ENCODE results near the gene PNKD. TPM values are rescaled to one million over a fixed set of nuclear protein-coding genes. Genes with fewer than 3 reads are reported as not detected.

PNKD gene
- total RNA-seq, 1 experiment from 2014 or later: 77.2 TPM

DNA sequence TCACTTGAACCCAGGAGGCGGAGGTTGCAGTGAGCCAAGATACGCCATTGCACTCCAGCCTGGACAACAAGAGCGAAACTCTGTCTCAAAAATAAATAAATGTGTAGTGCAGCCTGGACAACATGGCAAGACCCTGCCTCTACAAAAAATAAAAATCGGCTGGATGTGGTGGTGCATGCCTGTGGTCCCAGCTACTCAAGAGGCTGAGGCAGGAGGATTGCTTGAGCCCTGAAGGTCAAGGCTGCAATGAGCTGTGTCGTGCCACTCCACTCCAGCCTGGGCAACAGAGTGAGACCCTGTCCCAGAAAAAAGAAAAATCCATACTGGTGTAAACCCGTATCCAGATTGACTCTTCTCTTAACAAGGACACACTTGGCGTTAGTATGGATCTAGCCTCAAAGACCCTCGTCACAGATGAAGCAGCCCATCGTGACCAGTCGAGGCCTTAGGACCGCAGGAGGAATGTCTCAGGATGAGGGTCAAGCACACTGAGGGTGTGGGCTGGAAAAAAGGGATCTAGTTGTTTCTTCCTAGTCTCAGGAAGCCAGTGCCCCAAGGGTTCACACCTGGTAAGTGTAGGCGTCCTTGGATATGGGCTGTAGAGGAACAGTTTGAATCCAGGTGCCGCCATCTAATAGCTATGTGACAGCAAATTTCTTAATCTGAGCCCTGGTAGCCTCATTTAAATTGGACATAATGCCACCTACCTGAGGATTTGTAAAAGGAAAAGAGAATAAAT lies 13.5 kb upstream of the PNKD start:
- DNase-seq (ENCODE audit: low spot score): no peak

GRCh38 chr2:218257390-218257981 lies 12.8 kb upstream of the PNKD start:
- peak; percentile 37 for DNase-seq (ENCODE audit: low spot score)

- DNase-seq (ENCODE audit: low spot score): no peak
These were observed 11.0 kb upstream of the PNKD start for GRCh38 chr2:218259099-218259961.

DNA sequence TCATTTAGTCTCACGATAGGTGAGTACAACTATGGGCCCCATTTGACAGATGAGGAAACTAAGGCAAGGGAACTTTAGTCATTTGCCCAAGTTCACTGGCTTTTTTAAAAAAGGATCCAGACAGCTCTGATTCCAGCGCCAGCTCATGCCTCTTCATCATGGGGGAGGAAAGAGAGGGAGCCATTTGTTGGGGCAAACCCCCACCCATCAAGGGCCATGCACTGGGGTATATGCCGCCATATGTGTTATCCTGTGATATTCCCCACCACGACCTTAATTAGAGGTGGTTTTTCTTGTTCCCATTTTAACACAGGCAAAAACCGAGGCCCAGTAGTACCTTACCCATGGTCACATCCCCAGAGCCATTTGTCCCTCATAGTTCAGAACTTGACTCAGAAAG lies 10.2 kb upstream of the PNKD start:
- DNase-seq (ENCODE audit: low spot score): no peak

DNA sequence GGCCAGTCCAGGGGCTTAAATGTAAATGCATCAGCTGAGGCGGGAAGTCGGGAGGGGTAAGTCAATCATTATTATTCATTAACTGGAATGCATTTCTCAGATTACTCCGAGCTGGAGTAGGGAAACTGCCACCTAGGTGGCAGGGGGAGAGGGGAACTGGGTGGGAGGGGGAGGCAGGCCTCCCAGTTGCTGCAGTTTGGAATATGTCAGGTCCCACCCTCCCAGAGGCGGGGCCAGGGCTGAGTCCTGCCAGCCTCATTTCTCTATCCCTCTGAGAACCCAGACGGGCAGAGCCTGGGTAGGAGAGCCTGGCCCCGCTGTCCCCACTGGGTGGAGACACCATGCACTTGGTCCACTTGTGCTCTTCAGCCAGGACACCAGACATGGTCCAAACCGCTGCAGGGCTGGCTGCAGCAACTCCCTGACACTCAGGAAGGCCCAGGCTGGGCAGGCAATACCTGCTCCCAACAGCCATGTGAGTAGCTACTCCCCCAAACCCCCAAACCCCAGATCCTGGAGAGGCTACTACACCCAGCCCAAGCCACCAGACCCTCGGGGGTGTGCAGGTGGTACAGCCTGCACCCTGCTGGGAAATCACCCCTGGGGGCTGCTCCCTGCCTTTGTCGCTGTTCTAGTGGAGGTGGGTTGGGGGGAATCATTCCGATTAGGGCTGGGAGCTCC lies 9.4 kb upstream of the PNKD start, which contains the start of gene GPBAR1:
TSS of gene GPBAR1 (plus strand) at position 274 of the 681 bp plus-strand sequence. CDS start 1,710 bp downstream, outside the sequence.
- DNase-seq (ENCODE audit: low spot score): peak; percentile 57

DNA sequence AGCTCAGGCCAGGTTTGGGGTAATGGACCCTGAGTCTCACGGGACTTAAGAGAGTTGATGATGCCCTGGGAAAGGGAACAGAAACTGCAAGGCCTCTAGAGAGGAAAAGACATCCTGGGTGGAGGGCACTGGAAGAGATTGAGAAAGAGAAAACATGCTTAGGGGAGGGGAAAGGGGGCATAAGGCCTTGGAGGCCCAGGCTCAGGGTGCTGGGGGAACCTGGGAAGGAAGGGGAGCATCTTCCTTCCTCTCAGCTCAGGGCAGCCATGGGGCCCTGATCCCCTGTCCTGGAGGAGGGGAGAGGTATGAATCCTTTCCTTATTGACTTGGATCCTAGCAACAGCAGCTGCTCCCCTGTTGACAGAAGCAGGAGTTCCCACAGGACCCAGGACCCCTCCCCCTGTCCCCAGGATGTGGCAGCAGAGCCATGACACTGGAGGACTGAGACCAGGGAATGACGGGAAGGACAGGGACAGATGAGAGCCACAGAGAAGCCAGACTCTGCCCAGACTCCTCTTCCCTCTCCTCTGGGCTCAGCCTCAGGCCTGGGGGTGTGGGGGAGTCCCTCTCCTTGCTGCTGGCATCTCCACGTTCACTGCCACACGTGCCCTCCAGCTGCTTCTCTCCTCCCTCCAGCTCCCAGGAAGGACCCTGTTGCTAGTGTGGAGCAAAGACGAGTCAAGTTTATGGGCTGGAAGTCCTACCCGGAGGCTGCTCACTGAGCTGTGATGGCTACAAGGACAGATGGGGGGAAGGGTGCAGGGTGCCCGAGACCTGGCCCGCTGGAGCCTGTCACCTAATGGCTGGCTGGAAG lies 8.7 kb upstream of the PNKD start:
- DNase-seq (ENCODE audit: low spot score): no peak

- DNase-seq (ENCODE audit: low spot score): no peak
These were observed 8.1 kb upstream of the PNKD start for GRCh38 chr2:218262237-218262600.

DNA sequence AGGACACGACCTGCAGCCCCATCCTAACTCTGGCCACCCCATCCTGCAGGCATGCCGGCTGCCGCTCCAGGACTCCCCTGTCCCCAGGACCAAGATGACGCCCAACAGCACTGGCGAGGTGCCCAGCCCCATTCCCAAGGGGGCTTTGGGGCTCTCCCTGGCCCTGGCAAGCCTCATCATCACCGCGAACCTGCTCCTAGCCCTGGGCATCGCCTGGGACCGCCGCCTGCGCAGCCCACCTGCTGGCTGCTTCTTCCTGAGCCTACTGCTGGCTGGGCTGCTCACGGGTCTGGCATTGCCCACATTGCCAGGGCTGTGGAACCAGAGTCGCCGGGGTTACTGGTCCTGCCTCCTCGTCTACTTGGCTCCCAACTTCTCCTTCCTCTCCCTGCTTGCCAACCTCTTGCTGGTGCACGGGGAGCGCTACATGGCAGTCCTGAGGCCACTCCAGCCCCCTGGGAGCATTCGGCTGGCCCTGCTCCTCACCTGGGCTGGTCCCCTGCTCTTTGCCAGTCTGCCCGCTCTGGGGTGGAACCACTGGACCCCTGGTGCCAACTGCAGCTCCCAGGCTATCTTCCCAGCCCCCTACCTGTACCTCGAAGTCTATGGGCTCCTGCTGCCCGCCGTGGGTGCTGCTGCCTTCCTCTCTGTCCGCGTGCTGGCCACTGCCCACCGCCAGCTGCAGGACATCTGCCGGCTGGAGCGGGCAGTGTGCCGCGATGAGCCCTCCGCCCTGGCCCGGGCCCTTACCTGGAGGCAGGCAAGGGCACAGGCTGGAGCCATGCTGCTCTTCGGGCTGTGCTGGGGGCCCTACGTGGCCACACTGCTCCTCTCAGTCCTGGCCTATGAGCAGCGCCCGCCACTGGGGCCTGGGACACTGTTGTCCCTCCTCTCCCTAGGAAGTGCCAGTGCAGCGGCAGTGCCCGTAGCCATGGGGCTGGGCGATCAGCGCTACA lies 7.4 kb upstream of the PNKD start:
- DNase-seq (ENCODE audit: low spot score): no peak

DNA sequence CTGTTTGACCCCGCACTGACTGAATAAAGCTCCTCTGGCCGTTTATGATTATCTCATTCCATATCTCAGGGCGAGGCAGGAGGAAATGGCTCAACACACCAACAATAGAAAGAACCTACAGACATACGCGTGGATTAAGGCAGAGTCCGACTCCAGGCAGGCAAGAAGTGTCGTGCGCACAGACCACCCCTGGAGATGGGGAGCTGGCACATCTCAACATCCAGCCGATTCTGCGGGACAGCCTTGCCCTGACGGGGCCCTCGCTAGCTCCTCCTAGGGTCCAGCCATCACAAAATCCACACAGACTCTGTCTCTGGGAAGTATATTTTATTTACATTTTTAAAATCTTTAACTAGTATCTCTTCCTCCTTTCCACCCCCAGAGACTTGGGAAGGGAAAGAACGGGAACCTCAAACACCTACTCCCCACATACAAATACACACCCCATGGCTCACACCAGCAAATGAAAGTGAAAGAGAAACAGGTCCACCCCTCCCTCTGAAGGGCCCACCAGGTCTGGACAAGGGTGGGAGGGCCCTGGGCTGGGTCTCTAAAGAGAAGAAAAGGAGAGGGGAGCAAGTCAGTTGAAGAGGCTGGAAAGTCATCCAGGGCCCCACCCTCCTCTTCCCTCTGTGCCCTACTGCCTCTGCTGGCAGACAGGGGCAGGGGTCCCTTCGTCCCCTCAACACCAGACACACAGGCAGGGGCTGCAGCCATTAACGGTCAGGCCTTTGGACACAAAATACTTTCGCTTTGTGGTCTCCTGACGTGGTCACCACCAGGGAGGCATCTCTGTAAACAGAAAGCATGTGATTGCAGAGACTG lies 6.3 kb upstream of the PNKD start:
- no peak for DNase-seq (ENCODE audit: low spot score)

GRCh38 chr2:218264773-218265561 lies 5.4 kb upstream of the PNKD start:
- no peak for DNase-seq (ENCODE audit: low spot score)

- DNase-seq (ENCODE audit: low spot score): no peak
These were observed 4.7 kb upstream of the PNKD start for GRCh38 chr2:218265626-218266025.

GRCh38 chr2:218266316-218266979 lies 3.9 kb upstream of the PNKD start:
- no peak for DNase-seq (ENCODE audit: low spot score)

GRCh38 chr2:218267259-218267658 lies 3.1 kb upstream of the PNKD start:
- no peak for DNase-seq (ENCODE audit: low spot score)

DNA sequence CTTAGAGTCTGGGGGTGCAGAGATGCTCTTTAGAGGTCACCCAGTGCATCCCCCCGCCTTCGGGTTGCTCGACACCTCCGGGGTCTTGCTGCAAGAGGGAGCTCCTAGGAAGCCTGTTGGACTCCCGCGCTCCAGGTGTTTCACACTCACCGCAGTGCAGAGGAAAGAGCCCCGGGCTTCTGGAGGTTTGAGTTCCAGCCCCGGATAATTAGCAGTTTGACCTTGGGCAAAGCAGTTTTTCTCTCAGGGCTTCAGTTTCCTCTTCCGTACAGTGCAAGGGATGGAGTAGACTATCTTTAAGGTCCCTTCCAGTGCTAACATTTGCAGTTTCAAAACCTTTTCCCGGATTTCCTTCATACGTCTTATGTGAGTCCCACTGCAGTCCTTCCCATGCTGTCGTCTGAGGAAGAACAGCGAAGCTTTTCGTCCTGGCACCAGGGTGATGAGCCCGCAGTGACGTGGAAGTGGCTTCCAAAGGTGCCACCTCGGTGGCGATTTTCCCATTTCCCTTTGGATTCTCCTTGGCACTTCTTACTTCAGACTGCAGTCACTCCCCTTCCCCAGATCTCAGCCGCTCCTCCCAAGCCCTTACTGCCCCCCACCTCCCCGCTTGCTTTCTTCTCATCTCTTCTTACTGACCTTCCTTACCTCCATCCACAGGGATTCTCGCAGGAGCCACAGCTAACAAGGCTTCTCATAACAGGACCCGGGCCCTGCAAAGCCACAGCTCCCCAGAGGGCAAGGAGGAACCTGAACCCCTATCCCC lies 585 bp downstream of the PNKD start:
- DNase-seq (ENCODE audit: low spot score): peak; percentile 56

DNA sequence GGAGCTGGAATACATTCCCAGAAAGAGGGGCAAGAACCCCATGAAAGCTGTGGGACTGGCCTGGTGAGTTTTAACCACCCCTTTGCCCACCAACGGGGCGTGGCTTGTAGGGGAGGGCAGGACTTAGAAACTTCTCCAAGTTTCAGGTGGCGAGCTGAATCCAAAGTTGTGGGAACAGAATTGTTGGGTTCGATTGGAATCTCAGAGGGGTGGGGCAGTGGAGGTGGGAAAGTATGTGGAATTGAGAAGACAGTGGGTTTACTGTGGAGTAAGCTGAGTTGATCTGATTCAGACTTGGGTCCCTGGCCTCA lies 1.1 kb downstream of the PNKD start:
- DNase-seq (ENCODE audit: low spot score): peak; percentile 60

DNA sequence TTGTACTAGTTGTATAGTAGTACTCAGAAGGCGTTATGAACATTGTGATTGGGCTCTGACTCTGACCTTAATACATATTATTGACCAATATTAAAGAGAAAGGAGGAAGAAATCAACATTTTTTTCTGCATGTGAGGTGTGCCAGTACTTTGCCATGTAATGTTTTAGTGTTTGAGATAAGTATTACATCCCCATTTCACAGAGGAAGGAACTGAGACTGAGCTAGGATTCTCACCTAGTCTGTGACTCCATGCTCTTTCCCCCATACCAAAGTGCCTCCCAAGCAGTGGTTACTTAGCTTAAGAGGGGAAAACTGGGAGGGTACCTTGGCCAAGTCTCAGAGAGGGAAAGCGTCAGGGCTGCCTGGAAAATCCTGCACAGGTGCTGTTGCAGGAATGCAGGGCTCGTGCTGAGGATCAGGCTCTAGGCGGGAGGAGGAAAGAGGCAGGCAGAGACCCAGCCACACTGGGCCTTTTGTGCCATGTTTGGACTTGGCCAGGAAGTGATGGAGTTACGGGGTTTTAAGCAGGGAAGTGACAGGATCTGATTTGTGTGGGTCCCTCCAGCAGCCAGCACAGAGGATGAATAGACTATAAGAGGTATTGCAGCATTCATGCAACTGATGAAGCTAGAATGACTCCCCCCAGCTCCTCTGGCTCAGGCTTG lies 1.7 kb downstream of the PNKD start:
- DNase-seq (ENCODE audit: low spot score): peak; percentile 23
